ENCODE measurements around the gene RSPH1. TPM values are rescaled to one million over a fixed set of nuclear protein-coding genes. Genes with fewer than 3 reads are reported as not detected.

Gene RSPH1
- total RNA-seq, 1 donor from 2014 or later: 0.42 TPM

DNA sequence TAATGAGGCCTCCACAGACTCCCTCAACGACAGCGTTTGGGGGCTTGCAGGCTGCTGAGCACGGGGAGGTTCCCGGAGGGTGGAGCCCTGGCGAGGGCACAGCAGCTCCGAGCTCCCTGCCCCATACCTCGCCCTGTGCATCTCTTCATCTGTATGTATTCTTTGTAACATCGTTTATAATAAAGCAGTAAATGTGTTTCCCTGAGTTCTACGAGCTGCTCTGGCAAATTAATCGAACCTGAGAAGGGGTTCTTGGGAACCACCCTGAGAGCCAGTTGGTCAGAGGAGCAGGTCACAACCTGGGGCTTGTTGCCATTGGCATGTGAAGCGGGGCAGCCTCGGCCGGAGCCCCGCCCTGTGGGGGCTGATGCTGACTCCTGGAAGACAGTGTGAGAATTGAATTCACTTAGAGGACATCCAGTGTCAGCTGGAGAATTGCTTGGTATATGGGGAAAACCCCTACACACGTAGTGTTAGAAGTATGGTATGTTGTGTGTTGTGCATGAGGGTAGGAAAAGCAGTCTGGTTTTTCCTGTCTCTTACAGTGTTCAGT, 29.1 kb upstream of the RSPH1 start:
- Mint-ChIP-seq H3K27ac (peak overlapping the region; percentile 79), H3K27me3 (ENCODE audit: low read depth) (peaks cover 13% of the 10 kb centered on the region), H3K9me3 (no peaks in the 10 kb centered on the region), H3K4me3 (peak overlapping the region; percentile 11), H3K36me3 (peaks cover 7% of the 10 kb centered on the region), H3K4me1 (peaks cover 23% of the 10 kb centered on the region)
- TF ChIP-seq, protein P1, sequence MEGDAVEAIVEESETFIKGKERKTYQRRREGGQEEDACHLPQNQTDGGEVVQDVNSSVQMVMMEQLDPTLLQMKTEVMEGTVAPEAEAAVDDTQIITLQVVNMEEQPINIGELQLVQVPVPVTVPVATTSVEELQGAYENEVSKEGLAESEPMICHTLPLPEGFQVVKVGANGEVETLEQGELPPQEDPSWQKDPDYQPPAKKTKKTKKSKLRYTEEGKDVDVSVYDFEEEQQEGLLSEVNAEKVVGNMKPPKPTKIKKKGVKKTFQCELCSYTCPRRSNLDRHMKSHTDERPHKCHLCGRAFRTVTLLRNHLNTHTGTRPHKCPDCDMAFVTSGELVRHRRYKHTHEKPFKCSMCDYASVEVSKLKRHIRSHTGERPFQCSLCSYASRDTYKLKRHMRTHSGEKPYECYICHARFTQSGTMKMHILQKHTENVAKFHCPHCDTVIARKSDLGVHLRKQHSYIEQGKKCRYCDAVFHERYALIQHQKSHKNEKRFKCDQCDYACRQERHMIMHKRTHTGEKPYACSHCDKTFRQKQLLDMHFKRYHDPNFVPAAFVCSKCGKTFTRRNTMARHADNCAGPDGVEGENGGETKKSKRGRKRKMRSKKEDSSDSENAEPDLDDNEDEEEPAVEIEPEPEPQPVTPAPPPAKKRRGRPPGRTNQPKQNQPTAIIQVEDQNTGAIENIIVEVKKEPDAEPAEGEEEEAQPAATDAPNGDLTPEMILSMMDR (IDR thresholded peaks at IDR 0.05; ENCODE audit: unreplicated experiment): no peak
- no peak for DNase-seq (ENCODE audit: low spot score in 2 of 2, unreplicated experiment in 2 of 2)

DNA sequence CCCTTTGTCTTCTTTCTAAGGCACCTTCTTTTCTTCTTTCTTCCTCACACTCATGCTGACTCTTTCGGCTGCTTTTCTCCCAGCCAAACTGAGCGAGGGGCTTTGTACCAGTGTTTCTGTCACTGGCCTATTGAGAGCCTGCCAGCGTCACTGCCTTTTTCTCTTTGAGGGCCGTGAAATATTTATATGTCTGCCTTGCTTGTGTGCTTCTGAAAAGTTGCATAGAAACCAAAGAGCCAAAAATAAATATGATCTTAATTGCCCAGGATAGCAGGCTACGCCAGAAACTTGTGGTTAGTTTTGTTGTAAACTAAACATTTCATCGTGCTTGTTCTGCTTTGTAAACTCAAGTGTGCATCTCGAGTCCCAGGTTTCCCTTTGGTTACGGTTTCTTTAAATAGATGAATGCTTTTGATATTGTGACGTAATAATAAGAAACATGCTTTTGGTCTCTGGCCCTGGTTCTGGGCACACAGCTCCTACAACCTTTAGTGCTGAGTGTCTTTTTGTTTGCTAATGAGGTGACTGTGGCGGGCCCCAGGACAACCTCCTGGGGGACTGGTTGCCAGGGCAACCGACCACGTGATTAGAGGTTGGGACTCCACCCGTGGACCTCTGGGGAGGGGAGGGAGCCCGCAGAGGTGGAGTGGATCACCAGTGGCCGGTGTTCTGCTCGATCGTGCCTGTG, 28.5 kb upstream of the RSPH1 start:
- H3K27ac Mint-ChIP-seq: peak overlapping the region; percentile 79
- no peak for DNase-seq (ENCODE audit: low spot score in 2 of 2, unreplicated experiment in 2 of 2)
- H3K4me1 Mint-ChIP-seq: peaks cover 23% of the 10 kb centered on the region
- TF ChIP-seq, protein P1 (IDR thresholded peaks at IDR 0.05; ENCODE audit: unreplicated experiment): no peak
- H3K4me3 Mint-ChIP-seq: peak overlapping the region; percentile 15
- peaks cover 7% of the 10 kb centered on the region for H3K36me3 Mint-ChIP-seq
- H3K9me3 Mint-ChIP-seq: no peaks in the 10 kb centered on the region
- H3K27me3 Mint-ChIP-seq (ENCODE audit: low read depth): peaks cover 17% of the 10 kb centered on the region

DNA sequence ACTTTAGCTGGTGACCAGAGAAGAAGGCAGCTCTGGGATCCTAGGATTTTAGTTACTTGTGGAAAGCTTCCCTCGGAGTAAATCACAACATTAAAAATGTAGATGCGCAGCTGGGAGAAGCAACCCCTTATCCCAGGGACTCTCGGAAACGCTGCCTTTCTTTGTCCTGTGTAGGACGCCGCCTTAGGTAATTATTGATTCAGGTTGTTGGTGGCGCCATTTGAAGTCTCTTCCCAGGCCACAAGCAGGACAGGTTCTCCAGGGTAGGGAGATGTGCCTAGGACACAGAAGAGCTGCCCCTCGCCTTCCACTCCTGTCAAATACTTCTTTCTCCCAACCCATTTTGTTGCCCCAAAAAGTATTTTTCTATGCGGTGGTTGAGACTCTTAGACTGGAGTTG, 27.9 kb upstream of the RSPH1 start:
- TF ChIP-seq, protein P1 (IDR thresholded peaks at IDR 0.05; ENCODE audit: unreplicated experiment): no peak
- Mint-ChIP-seq H3K36me3 (peaks cover 7% of the 10 kb centered on the region), H3K4me3 (no peak overlapping the region), H3K9me3 (no peaks in the 10 kb centered on the region), H3K27ac (peak overlapping the region; percentile 79), H3K27me3 (ENCODE audit: low read depth) (peaks cover 21% of the 10 kb centered on the region), H3K4me1 (peaks cover 23% of the 10 kb centered on the region)
- DNase-seq (ENCODE audit: low spot score in 2 of 2, unreplicated experiment in 2 of 2): no peak

DNA sequence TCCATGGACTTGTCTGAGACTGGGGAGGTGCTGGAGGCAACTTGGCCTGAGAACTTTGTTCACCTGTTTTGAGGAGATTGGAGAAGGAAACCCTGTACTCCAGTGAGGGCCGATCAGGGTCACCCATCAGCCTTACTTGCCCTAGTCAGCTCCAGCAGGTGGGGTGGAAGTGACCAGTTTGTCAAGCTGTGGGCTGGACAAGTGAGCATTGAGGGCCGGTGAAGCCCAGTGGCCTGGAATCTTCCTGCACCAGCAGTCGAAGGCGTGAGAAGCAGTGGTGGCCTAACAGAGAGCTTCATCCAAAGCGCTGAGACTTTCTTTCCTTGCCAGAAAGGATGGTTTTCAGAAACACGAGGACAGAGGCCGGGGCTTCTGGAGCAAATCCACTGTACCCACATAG, 27.2 kb upstream of the RSPH1 start:
- Mint-ChIP-seq H3K9me3 (no peaks in the 10 kb centered on the region), H3K4me3 (no peak overlapping the region), H3K36me3 (peaks cover 7% of the 10 kb centered on the region)

DNA sequence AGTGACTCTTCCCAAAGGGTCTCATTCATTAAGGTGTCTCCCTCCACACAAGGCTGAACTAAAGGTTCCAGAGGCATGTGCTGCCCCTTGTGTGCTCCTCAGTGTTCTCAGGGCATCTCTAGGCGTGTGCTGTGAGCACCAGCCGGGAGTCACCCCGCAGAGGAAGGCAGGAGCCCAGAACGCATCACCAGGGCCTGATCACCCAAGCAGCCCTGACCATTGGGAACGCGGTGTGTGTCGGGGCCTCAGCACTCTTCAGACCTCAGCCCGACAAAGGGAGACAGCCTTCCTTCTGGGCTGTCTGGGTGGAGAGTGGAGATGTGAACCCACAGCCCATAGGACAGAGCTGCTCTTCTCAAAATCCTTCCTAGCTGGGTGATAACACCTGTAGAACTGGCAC, 26.7 kb upstream of the RSPH1 start:
- Mint-ChIP-seq H3K27ac (no peak overlapping the region), H3K27me3 (ENCODE audit: low read depth) (peaks cover 25% of the 10 kb centered on the region), H3K9me3 (no peaks in the 10 kb centered on the region), H3K4me1 (peaks cover 27% of the 10 kb centered on the region), H3K36me3 (peaks cover 7% of the 10 kb centered on the region), H3K4me3 (no peak overlapping the region)
- TF ChIP-seq, protein P1 (IDR thresholded peaks at IDR 0.05; ENCODE audit: unreplicated experiment): no peak
- DNase-seq (ENCODE audit: low spot score in 2 of 2, unreplicated experiment in 2 of 2): no peak

More for the DNA sequence above, 27.2 kb upstream of the RSPH1 start:
- TF ChIP-seq, protein P1 (IDR thresholded peaks at IDR 0.05; ENCODE audit: unreplicated experiment): no peak
- H3K4me1 Mint-ChIP-seq: peaks cover 23% of the 10 kb centered on the region
- peaks cover 25% of the 10 kb centered on the region for H3K27me3 Mint-ChIP-seq (ENCODE audit: low read depth)
- no peak overlapping the region for H3K27ac Mint-ChIP-seq
- DNase-seq (ENCODE audit: low spot score in 2 of 2, unreplicated experiment in 2 of 2): no peak
